CD1c-positive myeloid dendritic cell (primary cell): ENCODE results near the gene LAG3.
A peak's percentile ranks its signal among the peaks of the same experiment; 100 is the strongest.

Source experiments
- DNase-seq: peaks from one replicate; pipeline ENCODE4 v3.0.0-alpha.2; 2016; ENCODE audit errors: extremely low spot score

LAG3 gene

DNA sequence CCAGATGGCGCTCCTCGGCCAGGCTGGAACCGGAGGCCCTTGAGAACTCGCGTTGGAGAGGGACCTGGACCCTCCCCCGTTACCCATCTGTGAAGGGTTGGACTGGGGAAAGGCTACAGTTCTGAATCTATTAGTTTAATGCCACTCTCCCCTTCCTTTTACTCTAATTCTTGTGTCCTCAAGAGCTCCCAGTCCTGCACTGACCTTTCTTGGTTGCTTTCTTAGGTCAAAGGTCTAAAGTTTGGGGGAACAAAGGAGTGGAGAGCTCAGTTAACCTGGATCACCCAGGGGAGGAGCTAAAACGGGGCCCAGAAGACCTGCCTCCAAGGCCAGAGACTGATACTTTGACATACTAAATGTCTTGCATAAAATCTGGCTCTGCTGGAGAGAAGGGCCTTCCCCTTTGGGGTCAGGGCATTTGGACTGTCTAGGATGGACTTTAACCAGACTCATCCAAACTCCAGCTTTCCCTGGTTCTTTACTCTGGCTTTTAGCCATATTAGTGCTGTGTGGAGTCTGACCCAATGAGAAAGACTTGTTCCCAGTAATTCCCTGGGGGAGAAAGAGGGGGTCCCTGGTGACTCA lies 18.5 kb upstream of the LAG3 start:
- peak; percentile 23 for DNase-seq

DNA sequence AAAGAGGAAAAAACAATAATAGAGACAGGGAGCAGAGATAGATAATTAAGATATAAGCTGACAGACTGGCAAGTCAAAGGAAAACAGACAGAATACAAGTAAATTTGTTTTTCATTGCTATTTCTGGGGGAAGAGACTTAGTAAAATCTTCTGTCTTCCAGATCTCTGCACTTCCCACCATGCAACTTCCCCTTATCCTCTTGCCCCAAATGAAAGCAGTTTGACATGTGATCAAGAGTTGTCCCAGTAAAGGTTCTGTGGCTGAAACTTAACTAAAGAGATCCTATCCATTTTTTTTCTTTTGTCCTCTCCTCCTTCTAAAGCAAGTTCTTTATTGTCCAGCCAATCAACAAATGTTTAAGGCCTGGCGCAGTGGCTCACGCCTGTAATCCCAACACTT lies 17.9 kb upstream of the LAG3 start:
- peak; percentile 53 for DNase-seq

DNA sequence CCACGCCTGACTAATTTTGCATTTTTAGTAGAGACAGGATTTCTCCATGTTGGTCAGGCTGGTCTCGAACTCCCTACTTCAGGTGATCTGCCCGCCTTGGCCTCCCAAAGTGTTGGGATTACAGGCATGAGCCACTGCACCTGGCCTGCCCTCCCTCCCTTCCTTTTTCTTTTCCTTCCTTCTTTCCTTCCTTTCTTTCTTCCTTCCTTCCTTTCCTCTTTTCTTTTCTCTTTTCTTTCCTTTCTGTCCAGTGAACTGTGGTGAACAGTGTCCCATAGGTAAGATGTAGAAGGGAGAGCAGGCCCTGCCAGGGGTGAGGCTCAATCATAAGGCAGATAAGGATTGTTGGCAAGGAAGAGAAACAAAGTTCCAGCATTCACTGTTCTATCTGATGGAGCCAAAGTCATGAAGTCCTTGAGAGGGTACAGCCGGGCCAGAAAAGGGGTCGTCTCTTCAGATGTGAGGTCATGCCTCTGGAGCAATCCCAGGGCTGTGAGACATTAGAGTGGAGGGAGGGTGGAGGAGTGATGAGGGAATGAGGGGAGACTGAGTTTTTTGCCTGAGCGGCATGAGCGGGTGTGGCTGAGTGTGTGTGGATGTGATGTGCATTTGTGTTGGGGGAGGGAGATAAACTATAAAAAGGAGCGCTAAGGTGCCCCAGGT lies 15.2 kb upstream of the LAG3 start:
- no peak for DNase-seq

DNA sequence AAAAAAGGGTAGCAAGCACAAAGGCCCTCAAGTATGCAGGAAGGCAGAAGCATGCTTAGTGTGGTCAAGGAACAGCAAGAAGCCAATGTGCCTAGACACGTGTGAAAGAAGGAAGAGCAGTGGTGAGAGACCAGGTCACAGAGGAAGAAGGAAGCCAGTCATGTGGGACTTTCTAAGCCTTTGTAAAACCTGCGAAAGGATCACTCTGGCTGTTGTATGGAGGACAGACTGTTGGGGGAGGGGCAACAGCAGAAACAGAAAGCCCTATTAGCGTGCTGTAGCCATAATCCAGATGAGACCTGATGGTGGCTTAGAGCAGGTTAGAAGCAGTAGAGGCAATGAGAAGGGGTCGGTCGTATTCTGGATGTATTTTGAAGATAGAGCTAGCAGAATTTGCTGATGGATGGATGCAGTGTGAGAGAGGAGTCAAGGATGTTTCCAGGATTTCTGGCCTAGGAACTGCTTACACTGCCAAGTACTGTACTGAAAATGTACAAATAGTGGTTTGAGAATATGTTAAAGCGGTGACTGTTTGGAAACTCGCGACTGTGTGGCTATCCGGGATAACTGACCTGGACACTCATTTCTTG lies 13.7 kb upstream of the LAG3 start:
- no peak for DNase-seq

DNA sequence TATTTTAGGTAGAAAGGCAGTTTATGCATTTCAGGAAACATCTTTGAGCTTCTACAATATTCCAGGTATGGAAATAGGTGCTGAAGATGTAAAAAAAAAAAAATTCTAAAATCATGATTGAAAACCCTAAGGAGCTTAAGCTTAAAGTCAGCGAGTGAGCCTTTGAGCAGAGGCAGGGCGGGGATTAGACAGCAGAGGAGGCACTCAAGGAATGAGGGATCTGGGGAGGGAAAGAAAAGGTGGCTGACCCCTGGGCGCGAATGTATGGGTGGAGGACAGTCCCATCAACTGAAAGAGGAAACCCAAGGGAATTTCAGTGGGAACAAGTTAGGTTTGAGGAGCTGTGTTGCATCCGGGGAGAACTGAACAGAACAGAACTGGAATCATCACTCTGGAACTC lies 12.6 kb upstream of the LAG3 start:
- no peak for DNase-seq

DNA sequence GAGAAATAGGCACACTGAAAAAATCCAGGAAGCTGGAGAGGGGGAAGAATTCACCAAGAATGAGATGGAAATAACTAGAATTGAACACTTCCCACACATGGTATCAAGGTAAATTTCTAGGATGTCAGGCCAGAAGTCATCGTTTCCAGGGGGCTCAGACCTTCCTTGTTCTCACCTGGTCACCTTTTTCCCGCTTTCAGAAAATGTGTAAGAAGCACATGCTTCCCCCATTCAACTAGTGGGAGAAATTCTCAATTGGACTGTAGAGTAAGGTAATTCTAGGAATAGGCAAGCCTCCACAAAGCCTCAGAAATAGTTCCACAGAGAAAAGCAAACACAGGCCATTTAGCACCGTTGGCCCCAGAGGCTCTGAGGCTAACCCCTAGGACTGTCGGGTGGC lies 8.9 kb upstream of the LAG3 start:
- DNase-seq = no peak

DNA sequence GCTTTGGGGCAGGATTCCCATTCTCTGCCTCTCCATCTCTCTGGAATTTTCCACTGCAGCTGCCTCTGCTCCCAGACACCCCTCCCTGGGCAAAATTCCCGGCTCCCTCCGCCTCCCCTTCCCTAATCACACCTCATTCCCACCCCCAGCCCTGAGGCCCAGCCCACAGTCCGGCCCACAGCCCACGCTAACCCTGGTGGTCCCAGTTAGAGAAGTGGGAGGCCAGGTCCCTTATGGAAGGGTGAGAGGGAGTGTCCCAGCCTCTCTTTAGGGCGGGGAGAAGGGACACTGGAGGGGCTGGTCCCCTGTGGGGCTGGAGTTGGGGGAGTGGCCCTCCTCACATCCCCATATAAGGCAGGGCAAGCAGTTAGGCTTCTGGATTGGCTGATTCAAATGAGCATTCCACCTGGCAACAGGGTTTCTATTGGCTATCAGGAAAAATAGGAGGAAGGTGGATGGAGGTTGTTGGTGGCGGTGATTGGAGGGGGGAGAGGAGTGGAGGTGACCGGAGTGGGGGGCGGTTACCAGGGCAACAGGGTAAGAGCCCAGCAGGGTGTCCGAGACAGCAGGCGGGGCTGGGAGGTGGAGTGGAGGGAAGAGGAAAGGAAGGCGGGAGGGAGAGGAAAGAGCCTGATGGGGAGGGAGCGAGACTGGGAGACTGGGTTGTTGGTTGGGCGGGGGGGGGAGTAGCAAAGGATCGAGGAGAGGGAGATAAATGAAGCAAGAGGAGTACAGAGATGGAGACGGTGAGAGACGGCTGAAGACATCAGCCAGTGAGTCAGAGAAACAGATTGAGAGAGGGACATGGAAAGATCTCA lies 8.1 kb upstream of the LAG3 start:
- DNase-seq = peak; percentile 83

DNA sequence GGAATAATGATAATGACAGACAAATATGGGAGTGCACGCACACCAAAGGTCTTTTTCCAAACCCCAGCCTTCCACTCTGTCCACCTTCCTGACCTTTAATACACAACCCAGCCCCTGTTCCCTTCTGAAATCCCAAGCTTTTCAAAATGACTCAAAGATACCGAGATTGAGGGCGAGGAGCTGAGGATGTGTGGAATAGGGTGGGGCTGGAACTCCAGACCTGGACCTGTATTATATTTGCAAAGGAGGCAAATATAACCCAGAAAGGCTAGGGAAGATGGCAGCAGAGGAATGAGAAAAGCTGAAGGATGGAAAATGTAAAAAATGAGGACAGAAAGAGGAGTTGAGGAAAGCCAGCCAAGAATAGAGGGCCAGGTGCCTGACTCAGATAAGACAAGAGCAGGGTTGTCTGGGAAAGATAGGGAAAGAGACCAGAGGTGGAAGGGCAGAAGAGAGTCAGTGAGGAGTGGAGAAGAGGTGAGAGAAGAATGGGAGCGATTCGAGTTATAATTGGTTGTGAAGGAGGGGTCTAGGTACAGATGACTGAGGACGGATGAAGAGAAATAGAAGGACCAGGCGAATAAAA lies 7.2 kb upstream of the LAG3 start:
- no peak for DNase-seq

DNA sequence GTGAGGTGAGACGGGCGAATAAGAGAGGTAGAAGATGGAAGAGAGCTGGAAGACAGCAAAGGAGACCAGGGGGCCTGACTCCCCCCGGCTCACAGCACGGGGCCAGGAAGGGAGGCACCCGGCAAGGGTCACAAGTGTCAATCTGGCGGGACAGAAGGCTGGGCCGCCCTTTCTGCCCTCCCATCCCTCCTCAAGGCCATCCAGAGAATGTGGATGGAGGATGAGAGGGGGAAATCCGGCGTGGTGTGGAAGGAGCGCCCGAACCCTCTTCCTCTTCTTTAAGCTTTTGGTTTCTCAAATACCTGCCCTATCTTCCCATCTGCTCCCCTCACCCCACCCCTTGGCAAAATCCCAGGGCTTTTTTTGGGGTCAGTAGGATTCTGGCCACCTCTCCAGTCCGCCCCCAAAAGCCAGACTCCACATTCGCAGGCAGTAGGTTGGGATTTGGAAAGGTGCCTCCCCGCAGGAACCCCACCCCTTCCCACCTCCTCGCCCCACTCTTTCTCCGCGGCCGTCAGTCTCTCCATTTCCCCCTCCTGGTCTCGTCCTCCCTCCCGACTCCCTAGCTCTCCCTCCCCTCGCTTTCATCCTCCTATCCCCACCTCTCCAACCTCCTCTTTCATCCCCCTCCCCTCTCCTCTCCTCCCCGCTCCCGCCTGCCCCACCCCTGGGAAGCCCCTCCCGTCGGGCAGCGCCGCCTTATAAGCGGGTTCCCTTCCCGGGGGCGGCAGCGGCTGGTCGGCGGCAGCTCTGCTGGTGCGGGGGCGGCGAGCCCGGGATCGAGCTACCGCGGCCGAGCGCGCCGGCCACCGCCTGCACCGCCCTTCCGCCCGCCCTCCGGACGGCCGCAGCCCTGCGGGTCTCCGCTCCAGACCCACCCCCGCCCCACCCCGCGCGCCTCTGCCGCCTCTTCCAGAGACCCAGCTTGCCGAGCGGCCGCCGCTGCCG lies 6.4 kb upstream of the LAG3 start, which contains the start of gene PTMS:
Gene PTMS, plus strand, starts transcription at position 730 of the 948 bp plus-strand sequence. CDS start 343 bp downstream, outside the sequence.
- DNase-seq = peak; percentile 61

DNA sequence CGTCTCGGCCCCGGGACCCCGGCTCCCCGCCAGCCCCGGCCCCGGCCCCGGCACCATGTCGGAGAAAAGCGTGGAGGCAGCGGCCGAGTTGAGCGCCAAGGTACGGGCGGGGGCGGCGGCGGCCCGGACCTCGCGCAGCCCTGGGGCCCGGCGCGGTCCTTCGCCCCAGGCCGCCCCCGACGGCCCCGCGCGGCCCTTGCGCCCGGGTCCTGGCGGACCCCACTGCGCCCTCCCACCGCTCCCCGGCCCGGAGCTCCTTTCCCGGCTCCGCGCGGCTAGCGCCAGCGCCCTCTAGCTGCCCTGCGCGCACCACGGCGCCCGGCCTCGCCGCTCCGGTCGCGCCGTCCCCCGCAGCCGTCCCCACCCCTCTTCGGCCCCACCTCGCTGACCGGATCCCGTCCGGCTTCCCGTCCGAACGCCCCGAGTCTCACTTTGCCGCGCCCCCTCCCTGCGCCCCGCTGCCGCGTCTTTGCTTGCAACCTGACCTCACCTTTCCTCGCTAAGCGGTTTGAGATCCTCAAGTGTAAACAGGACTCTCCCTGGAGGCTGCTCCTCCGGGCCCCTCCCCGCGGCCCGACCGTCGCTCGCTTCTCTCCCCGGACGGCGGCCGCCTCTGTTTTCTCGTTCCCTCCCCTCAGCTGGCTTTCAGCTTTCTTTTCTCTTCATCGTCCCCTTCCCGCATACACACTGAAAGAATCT lies 5.5 kb upstream of the LAG3 start:
- DNase-seq = peak; percentile 78

DNA sequence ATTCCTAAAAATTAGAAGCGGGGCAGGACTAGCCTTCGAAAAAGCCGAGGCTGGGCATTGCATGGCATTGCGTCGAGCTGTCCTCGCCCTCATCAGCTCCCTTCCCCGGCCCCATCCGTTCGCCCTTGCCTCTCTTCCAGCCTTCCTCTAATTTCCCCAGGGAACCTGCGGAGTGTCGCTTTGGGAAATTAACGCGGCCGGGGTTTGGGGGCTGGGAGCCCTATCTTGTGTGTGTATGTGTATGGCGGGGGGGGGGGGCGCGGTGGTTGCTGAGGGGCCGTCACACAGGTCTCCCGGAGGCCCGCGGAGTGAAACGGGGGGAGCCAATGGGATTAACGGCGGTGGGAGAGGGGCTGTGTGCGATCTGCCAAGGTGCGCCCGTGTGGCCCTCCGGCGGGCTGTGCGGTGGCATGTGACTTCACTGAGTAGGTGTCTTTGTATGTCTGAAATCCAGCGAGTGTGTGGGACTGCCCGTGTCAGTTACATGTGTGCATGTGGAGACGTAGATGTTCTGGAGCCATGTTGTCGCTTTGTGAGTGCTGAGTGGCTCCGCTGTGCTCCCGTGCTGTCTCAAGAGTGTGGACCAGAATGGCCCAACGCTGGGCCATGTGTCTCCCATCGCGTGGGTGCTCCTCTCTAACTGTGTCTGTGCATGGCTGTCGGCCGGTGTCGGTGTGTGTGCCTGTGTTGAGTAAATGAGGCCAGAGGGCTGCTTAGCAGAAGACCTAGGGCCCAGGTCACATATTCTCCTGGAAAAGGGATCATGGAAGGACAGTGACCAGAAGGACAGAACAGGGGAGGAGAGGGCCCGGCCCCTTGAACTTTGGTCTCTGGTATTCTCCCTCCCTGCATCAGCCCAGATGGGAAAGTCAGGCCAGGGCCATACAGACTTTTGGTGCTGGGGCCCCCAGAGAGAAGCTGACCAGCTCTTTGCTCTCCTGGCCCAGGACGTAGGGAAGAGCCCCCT lies 4.7 kb upstream of the LAG3 start:
- DNase-seq = no peak

DNA sequence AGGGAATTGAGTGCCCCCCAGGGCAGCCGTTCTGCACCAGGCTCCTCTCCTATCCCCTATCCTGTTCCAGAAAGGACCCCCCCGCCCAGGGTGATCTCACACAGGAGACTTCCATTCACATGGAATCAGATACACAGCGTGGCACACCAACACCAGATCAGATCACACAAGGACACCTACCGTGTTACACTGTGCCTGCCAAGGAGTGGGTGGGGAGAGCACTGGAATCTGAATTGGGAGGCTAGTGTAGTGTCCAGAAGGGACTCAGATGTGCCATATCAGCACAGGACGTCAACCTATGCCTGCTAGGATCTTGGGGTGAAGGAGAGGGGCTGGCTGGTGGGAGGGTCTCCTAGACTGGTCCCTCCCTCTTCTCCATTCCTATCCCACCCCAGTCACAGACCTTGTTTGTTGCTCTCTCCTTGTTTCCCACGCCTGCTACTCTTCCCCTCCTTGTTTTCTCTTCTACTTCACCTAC lies 3.8 kb upstream of the LAG3 start:
- no peak for DNase-seq

DNA sequence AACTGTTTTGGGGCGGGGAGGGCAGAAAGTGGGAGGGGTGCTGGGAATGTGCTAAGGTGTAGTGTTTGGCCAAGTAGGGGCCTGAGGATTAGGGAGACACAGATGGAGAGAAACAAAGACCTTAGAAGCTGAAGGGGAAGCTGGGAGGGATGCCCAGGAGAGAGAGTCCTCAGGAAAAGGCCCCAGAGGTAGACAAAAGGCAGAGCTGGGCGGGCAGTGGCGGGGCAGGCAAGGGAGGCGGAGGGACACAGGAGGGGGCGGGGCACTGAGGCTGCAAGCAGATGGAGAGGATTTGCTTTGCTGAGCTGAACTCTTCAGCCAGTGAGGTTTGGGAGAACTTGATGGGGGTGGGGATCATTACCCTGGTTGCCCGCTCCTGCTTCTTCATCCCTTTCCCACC lies 3.3 kb upstream of the LAG3 start:
- DNase-seq = no peak

DNA sequence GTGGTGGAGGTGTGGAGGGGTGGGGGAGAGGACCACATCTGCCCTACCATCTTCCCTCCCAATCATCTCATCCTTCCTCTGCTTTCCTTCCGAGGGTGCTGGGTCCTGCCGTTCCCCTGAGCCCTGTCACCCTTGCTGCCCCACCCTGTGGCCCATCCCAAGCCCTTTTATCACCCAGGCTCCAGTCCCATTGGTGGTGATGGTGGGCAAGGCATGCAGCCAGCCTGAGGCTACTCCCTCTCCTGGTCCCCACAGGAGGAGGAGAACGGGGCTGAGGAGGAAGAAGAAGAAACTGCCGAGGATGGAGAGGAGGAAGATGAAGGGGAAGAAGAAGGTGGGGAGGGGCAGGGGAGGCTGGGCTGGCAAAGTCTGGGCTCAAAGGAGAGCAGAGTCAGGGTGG lies 2.7 kb upstream of the LAG3 start:
- DNase-seq = no peak

DNA sequence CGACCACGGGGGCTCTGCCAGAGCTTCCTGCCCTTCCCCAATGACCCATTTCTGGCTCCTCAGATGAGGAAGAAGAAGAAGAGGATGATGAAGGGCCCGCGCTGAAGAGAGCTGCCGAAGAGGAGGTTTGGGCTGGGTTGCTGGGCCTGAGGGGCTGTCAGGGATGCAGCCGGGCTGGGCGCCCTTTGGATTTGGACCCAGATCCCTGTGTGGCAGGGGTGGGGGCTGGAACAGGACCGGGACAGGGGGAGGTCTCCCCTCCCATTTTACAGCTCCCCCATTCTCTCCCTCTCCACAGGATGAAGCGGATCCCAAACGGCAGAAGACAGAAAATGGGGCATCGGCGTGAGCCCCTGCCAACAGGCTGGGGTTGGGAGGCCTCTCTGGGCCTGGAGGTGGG lies 2.2 kb upstream of the LAG3 start:
- no peak for DNase-seq

DNA sequence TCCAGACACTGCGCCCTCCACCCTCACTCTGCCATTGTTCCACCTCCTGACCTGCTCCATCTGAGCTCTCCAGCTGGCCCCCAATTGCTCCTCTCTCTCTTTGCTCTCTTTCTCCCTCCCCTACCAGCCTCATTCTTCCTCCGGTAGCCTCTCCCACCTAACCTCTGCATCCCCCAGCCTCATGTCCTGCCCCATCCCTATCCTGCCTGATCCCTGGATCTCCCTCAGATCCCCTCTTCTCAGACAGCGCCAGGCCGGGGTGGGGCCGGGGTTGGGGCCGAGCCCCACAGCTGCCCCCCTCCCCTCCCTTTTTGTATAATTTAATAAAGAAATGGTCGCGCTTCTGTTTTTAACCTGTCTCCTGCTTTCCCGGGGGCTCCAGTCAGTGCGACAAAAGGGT lies 1.7 kb upstream of the LAG3 start:
- DNase-seq = no peak

DNA sequence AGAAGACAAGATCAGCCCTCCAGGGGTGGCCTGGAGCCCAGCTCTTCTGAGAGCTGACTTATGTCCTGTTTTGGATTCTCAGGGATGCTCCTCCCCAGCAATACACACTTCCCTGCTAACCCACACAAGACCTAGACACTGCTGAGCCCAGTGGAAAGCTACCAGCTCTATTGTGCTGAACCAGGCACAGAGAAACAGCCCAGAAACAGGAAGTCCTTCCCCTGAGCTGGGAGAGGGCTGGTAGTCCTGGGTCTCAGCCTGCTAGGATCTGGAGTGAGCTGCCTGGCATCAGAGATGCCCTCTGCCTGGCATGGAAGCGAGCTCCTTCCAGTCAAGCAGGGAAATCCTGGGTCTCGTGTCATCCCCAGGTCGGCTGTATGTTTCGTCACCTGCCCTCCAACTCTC lies 1.2 kb upstream of the LAG3 start:
- peak; percentile 88 for DNase-seq

DNA sequence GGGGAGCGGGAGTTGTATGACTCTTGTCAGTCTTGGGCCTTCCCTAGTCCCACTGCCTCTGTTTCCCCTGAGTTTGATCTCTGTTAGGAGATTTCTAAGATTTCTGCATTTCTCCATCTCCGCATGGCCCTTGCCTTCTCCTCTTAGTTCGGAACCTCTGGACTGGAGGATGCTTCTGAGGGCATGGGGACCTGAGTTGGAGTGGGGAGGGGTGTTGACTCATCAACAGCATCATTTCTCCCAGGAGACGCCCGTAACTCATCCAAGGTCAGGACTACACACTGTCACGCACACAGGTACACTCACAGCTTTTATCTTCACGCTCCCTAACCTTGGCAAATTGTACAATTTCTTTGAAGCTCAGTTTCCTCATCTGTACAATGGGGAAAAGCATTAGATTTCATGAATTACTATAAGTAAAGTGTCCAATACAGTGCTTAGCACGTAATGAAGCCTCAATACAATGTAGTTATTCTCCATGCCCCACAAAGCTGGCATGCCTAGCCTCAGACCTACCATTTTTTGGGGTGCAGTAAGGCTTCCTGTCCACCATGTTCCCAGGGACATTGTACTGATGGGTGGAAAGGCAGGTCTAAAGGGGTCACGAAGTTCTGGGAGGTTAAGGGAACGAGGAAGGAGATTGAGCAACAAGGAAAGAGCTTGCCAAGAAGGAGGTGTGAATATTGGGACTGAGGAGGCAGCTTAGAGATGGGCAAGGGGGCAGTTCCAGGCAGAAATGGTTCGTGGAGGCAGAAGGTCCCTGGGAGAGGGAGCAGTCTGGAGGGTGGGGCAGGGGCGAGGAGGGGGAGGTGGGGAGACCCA lies 600 bp upstream of the LAG3 start:
- DNase-seq = no peak
